Measurements from ENCODE around the gene AMH. TPM values are rescaled to one million over a fixed set of nuclear protein-coding genes. Genes with fewer than 3 reads are reported as not detected.
"Not testable (repeated sequence)": the region's sequence is repeated elsewhere in the genome, so short reads cannot be mapped to it uniquely, and the experiment has no call there.

Gene AMH
- polyA plus RNA-seq, 12 donors: 0.28 to 7.8 (median 4.2) TPM; not detected in 1

DNA sequence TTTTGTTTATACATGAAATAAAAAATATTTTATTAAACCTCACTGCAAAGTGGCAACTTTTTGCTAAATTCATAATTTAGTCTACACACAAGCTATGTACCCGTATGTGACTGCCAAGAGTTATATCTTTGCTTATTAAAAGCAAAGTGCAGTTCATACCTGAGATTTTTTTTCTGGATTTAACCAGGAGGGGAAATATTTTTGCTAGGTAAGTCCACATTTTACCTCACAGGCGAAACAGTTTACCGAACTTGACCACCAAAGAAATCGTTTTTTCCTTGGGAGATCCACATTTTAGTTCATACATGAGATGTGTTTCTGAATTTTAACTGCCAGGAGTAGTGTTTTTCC lies 19.3 kb downstream of the AMH start:
- DNase-seq: no peak

- DNase-seq: no peak
These were observed 19.7 kb downstream of the AMH start for GRCh38 chr19:2268861-2269243.

DNA sequence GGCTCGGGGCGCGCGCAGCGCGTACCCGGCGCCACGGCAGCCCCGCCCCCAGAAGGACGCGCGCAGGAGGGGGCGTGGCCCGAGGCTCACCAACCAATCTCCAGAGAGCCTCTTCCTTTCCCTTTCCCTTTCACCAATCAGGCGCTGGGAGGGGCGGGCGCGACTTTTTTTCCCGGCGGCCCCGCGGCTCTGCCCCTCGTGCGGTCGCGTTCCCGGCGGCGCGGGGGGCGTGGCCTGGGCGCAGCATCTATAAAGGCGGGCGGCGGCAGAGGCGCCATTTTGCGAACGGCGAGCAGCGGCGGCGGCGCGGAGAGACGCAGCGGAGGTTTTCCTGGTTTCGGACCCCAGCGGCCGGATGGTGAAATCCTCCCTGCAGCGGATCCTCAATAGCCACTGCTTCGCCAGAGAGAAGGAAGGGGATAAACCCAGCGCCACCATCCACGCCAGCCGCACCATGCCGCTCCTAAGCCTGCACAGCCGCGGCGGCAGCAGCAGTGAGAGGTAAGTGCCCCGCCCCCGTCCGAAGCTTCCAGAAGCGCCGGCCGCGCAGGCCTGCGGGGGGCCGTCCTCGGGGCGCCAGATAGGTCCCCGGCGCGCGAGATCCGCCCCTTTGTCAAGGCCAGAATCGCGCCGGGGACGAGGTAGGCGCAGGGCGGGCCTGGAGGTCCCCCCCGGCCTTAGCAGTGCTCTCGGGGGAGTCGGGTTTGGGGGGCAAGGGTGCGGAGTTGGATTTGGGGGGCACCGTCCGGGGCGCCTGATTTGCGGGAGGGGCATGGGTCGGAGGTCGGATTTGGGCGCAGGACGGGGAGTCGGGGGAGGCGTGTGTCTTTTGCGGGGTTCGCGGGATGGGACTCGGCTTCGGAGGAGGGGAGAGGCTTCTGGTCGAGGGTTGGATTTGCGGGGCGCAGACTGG lies 20.4 kb downstream of the AMH start:
- peak; percentile 97 for DNase-seq

DNA sequence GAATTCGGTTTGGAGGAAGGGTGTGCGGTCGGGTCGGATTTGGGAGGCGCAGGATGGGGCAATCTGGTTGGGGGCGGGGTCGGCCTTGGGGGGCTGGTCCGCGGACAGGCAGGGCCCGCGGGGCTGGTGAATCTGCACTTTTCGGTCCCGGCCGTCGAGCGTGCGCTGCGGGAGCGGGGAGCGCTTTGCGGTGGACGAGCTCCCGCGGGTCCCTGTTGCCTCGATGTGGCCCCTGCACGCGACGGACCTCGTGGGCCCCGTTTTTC lies 21.0 kb downstream of the AMH start:
- DNase-seq: no peak

DNA sequence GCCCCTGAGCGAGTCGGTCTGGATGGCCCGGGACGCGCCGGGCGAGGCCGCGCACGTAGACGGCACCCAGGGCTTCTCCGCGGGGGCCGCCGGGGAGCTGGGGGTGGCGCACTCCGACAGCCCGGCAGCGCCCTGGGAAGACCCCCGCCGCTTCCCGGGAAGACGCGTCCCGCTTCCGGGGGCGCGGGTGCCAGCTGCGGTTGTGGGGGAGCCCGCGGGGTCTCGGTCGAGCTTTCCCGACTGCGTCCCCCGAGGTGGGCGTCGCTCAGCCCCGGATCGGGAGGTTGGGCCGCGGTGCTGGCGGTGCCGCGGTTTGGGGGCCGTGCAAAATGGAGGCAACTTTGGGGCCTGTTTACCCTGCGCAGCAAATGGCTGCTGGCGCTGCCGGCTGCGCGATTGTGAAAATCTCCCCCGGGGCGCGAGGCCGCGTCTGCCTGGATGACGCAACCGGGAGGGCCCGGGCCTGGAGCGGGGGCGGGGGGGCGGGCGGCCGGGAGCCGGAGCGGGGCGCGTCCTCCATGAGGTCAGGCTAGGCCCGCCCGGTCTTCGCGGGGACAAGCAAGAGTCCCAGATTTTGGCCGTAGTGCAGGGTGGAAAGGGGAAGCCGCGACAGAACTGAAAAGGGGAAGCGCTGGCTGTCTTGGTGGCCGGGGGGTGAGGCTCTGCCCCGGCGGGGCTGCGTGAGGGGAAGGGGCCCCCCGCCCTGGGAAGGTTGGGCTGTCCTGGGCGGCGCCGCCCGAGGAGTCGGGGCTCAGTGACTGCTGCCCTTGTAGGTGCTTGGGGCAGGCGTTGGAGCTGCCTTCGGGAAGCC lies 21.5 kb downstream of the AMH start:
- peak; percentile 89 for DNase-seq

- no peak for DNase-seq
These were observed 22.3 kb downstream of the AMH start for GRCh38 chr19:2271234-2272103.

DNA sequence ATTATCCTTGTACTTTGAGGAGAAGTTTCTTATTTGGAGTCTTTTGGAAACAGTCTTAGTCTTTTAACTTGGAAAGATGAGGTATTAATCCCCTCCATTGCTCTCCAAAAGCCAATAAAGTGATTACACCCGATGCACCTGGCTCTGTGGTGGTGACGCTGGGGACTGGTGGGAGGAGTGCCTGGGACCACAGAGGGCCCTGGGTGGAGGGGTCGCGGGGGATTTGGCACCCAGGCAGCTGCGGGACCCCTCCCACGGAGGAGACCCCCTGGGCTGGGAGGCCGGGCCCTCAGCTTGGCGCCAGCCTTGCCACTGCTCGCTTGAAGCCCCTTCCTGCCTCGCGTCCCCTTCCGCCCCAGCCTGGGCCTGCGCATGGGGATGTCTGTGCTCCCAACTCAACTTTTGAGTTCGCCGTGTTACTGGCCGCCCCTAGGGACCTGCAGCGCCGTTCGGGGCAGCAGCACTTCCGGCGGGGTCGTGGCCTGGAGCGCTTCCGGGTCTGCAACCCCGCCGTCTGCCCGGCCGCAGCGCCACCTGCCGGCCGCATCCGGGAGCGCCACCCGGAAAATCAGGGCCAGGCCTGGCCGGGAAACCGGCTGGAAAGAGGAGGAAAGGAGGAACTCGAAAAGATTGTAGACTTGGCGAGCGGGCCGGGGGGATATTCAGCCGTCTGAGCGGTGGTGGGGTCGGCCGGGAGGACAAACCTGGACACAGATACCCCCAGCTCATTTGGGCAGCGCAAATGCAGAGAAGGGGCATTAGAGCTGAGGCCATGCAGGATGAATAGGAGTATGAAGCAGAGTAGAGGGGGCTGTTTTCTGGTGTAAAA lies 24.4 kb downstream of the AMH start:
- peak; percentile 81 for DNase-seq

DNA sequence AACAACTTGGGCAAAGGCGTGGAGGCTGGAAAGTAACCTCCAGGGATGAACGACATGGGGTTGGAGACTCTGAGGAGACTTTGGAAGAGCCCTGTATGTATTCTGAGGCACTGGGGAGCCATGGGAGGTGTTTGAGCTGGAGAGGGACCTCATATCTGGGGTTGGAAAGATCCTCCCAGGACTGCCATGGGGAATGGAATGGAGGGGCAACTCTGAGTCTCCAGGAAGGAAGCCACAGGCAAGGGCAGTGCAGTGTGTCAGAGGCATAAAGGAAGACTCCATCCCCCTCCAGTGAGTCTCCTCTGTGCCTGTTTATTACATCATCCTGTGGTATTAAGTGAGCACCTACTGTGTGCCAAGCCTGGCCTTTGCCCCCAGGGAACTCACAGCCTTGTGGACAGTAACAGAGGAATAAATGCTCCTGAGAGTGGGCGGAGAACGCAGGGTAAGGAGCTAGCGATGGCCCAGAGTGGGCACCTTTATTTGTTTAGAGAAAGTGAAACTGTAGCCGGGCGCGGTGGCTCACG lies 25.1 kb downstream of the AMH start:
- no peak for DNase-seq

GRCh38 chr19:2274931-2275535 lies 25.9 kb downstream of the AMH start:
- DNase-seq: peak; percentile 66

DNA sequence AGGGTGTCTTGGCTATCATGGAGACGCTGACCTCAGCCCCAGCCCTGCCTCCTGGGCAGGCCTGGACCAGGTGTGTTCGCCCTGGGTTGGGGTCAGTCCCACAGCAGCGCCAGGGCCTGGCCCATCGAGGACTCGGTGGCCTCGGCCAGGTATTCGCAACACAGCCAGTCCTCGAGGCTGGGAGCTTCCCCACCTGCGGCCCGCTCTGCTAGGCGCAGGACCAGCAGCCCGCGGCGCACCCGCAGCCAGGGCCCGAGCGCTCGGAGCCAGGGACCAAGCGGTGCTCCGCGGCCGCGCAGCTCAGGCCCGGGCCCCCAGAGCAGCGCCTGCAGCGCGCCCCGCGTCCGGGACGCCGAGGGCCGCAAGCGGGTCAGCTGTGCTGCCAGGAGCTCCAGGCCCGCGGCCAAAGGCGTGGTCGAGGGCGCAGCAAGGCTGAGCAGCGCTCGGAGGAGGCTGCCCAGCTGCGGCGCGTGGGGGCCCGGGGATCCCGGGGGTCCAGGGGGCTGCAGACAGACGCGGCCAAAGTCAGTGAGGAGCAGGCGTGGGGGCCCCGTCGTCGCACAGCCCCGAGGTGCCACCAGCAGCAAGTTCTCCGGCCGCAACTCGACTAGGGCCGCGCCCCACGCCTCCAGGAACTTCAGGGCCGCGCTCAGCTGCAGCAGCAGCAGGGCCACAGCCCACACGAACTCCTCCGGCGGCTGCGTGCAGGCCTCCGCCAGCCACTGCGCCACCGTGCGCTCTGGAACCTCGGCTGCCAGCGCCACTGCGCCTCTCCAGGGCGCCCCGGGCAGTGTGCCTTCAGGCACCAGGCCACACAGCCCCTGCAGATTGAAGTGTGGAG lies 26.7 kb downstream of the AMH start:
- DNase-seq: no peak

GRCh38 chr19:2276429-2276986 lies 27.4 kb downstream of the AMH start:
- no peak for DNase-seq

DNA sequence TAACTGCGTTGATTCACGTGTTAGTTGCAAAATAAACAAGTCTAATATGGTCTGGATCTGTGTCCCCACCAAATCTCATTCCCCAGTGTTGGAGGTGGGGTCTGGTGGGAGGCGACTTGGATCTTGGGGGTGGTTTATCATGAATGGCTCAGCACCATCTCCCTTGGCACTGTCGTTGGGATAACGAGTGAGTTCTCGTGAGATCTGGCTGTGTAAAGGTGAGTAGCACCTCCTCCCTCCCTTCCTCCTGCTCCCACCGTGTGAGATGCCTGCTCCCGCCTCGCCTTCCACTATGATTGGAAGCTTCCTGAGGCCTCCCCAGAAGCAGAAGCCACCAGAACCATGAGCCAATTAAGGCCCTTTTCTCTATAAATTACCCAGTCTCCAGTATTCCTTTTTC lies 28.0 kb downstream of the AMH start:
- DNase-seq: no peak

DNA sequence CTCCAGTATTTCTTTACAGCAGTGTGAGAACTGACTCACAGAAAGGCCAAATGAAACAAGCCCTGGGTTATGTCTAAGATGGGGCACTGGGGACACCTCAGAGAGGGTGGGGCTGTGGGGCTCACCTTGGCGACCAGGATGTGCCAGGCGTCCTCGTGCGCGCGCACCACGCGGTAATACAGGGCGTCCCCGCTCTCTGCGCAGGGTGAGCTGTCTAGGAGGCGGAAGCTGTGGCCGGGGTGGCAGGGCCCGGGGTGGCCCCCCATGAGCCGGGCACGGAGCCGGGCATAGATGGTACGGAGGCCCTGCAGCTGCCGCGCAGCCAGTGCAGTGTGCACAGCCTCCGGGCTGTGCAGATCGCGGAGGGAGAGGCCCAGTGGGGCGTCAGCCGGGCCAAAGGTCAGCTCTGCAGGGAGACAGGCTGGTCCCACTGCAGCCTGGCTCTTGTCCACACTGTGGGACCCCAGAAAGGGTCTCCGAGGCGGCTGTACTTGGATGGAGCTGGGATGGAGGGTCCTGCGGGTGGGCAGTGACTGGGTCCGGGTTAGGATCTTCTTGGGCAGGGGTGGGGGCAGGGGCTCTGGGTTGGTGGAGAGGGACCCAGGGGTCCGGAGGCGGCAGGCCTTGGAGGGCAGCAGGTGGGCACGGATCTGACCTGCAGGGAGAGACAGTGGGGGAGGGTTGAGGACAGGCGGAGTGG lies 29.5 kb downstream of the AMH start:
- DNase-seq: no peak

DNA sequence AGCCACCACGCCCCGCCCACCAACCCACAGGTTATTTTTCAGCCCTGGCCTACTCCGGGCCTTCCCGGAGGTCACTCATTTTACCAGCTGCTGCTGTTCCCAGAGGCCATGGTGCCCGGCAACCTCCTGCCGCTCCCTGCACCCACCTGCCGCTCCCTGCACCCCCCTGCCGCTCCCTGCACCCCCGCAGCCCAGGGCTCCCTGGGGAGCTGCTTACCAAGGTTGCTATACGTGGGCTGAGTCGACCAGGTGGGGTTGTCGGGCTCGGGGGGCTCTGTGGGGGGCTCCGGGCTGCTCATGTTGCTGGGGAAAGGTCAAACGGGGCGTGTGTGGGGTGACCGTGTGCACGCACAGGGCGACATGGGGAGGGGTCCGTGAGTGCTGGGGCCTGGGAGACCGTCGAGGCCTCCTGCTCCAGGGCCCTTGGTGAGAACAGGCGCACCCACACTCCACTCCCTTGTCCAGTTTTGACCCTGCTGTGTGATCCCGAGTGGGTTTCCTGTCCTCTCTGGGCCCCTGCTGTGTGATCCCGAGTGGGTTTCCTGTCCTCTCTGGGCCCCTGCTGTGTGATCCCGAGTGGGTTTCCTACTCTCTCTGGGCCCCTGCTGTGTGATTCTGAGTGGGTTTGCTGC lies 31.6 kb downstream of the AMH start:
- DNase-seq: no peak

- DNase-seq: not testable (repeated sequence)
These were observed 32.3 kb downstream of the AMH start for GRCh38 chr19:2281265-2282061.

GRCh38 chr19:2282062-2282861 lies 33.1 kb downstream of the AMH start, which contains the start of gene PEAK3:
PEAK3 (minus strand) TSS chr19:2282175; CDS start chr19:2280931, 1,244 bp downstream.
- peak; percentile 52 for DNase-seq
